B cell (primary cell): ENCODE measurements around the gene CADM2.

Experiments
- EZH2 ChIP-seq: IDR thresholded peaks from 2 replicates; pipeline ENCODE4 v1.6.1; 2012; ENCODE audit warnings: borderline replicate concordance, low read depth, mild to moderate bottlenecking, moderate library complexity, low read length; ENCODE audit not compliant: insufficient read depth, poor library complexity, severe bottlenecking
- TF ChIP-seq, protein P1 (sequence below): fragments of 200-600 bp; IDR thresholded peaks from one replicate; pipeline ENCODE4 v1.8.0; 2022; ENCODE audit warnings: antibody characterized with exemption, mild to moderate bottlenecking

DNA sequence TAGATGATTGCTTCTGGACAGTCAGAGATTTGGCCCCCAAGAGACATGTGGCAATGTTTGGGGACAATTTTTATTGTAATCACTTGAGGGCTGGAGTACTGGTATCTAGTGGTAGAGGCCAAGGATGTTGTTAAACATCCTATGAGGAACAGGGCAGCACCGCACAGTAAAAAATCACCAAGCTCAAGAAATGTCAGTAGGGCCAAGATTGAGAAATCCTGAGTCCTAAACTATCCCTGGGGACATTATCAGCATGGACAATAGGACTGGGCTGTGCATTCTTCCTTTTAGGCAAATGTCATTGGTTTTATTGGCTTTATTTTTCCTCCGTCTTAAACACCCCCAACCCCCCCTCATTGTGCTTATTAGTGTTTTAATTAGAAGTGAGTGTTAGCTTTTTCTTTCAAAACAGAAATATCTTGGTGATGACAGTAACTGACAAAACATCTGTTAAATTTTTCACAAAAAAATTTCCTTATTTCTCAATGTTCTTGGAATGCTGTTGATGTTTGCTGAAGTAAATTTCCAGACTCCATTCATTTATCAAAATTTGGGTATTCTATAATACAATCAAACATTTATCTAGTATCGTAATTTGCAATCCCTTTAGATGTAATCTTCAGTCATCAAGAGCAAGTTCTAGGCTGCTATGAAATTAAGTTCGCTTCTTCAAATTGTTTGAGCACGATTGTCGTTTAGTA lies 1087.8 kb downstream of the CADM2 start:
- TF ChIP-seq, protein P1, sequence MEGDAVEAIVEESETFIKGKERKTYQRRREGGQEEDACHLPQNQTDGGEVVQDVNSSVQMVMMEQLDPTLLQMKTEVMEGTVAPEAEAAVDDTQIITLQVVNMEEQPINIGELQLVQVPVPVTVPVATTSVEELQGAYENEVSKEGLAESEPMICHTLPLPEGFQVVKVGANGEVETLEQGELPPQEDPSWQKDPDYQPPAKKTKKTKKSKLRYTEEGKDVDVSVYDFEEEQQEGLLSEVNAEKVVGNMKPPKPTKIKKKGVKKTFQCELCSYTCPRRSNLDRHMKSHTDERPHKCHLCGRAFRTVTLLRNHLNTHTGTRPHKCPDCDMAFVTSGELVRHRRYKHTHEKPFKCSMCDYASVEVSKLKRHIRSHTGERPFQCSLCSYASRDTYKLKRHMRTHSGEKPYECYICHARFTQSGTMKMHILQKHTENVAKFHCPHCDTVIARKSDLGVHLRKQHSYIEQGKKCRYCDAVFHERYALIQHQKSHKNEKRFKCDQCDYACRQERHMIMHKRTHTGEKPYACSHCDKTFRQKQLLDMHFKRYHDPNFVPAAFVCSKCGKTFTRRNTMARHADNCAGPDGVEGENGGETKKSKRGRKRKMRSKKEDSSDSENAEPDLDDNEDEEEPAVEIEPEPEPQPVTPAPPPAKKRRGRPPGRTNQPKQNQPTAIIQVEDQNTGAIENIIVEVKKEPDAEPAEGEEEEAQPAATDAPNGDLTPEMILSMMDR = no peak
- no peak for TF ChIP-seq EZH2
